ENCODE data around the gene ADRA2B. TPM values are rescaled to one million over a fixed set of nuclear protein-coding genes. Genes with fewer than 3 reads are reported as not detected.

Gene ADRA2B
- total RNA-seq, 1 experiment from 2014 or later: not detected

DNA sequence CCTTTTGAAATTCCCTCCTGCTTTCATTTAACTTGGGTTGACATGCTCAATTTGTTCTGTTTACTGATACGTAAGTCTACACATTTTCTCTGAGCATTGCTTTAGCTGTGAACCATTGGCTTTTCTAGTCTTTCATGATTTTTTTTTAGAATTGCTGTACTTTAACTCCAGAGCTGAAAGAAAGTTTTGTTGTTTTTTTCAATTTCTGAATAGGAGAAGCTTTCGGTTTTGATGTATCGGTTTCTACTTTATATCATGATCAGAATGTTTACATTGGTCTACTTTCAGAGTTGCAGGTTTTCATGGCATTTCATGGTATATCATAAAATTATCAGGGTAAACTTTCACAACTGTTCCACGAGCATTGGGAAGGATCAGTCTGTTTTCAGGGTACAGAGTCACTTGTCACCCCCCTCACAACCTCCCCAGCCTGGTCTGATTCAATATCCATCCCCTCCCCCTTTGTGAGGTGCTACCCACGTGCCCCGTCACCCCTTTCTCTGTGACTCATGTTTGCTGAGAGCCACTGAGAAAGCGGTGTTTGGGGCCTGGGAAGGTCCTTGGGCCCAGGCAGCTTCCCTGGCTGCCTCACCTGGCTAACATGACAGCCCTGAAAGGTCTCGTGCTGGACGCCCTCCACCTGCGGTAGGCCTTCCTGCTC lies 14.9 kb upstream of the ADRA2B start:
- no peak for DNase-seq (ENCODE audit: low spot score)
- Histone ChIP-seq H3K4me3 (ENCODE audit: low read depth, low read length, poor library complexity, severe bottlenecking) (no peak overlapping the region), H3K4me1 (ENCODE audit: insufficient read depth, low read length, poor library complexity, severe bottlenecking) (no peaks in the 10 kb centered on the region), H3K36me3 (ENCODE audit: insufficient read depth, low read length, poor library complexity, severe bottlenecking) (no peaks in the 10 kb centered on the region), H3K9me3 (ENCODE audit: low read depth, low read length, poor library complexity, severe bottlenecking) (no peaks in the 10 kb centered on the region), H3K27ac (ENCODE audit: low read depth, low read length, poor library complexity, severe bottlenecking) (no peak overlapping the region), H3K27me3 (replicated peaks; ENCODE audit: insufficient read depth, low read depth, low read length, poor library complexity) (peaks cover 3% of the 10 kb centered on the region)
- TF ChIP-seq, protein P1, sequence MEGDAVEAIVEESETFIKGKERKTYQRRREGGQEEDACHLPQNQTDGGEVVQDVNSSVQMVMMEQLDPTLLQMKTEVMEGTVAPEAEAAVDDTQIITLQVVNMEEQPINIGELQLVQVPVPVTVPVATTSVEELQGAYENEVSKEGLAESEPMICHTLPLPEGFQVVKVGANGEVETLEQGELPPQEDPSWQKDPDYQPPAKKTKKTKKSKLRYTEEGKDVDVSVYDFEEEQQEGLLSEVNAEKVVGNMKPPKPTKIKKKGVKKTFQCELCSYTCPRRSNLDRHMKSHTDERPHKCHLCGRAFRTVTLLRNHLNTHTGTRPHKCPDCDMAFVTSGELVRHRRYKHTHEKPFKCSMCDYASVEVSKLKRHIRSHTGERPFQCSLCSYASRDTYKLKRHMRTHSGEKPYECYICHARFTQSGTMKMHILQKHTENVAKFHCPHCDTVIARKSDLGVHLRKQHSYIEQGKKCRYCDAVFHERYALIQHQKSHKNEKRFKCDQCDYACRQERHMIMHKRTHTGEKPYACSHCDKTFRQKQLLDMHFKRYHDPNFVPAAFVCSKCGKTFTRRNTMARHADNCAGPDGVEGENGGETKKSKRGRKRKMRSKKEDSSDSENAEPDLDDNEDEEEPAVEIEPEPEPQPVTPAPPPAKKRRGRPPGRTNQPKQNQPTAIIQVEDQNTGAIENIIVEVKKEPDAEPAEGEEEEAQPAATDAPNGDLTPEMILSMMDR (conservative IDR thresholded peaks at IDR 0.05; ENCODE audit: low read depth, low read length): no peak
- TF ChIP-seq EZH2 (IDR thresholded peaks at IDR 0.05; ENCODE audit: borderline replicate concordance, low read depth, low read length, poor library complexity, severe bottlenecking): no peak
- CTCF ChIA-PET: no interaction called here
- no TSS peak for BruUV-seq (replicated peaks)
- intact Hi-C loops (cut with micrococcal nuclease; ENCODE audit: unreplicated experiment): loop anchor here (5.0 kb wide), 1 partner anchor 376 kb away; the partner anchor contains the start of gene NEURL3
- POLR2A ChIA-PET (ENCODE audit: low non-redundant PET): no interaction called here

DNA sequence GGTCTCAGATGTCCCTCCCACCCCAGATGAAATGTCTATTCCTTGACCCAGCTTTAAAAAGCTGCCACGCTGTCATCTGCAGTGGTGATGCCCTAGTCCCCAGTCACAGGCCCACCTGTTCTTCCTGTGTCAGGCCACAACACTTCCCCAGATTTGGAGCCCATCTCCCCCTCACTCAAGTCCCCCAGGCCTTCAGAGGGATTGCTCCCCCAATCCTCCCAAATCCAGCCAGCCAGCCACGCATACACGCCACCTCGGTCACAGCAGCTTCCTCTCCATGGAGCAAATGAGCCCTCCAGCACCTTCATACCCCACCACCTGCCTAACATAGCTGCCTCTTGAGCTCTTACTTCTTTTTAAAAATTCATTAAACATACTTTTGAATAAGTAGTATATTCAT lies 14.1 kb upstream of the ADRA2B start:
- H3K27me3 ChIP-seq (replicated peaks; ENCODE audit: insufficient read depth, low read depth, low read length, poor library complexity): peaks cover 3% of the 10 kb centered on the region
- no peaks in the 10 kb centered on the region for H3K36me3 ChIP-seq (ENCODE audit: insufficient read depth, low read length, poor library complexity, severe bottlenecking)
- H3K4me3 ChIP-seq (ENCODE audit: low read depth, low read length, poor library complexity, severe bottlenecking): no peak overlapping the region
- no peak for TF ChIP-seq EZH2 (IDR thresholded peaks at IDR 0.05; ENCODE audit: borderline replicate concordance, low read depth, low read length, poor library complexity, severe bottlenecking)
- TF ChIP-seq, protein P1 (conservative IDR thresholded peaks at IDR 0.05; ENCODE audit: low read depth, low read length): no peak
- intact Hi-C loops (cut with micrococcal nuclease; ENCODE audit: unreplicated experiment): loop anchor here (5.0 kb wide), 1 partner anchor 377 kb away; the partner anchor contains the start of gene NEURL3
- ChIA-PET CTCF (no interaction called here), POLR2A (ENCODE audit: low non-redundant PET) (no interaction called here)
- no peaks in the 10 kb centered on the region for H3K4me1 ChIP-seq (ENCODE audit: insufficient read depth, low read length, poor library complexity, severe bottlenecking)
- H3K9me3 ChIP-seq (ENCODE audit: low read depth, low read length, poor library complexity, severe bottlenecking): no peaks in the 10 kb centered on the region
- H3K27ac ChIP-seq (ENCODE audit: low read depth, low read length, poor library complexity, severe bottlenecking): no peak overlapping the region
- no peak for DNase-seq (ENCODE audit: low spot score)
- no TSS peak for BruUV-seq (replicated peaks)

DNA sequence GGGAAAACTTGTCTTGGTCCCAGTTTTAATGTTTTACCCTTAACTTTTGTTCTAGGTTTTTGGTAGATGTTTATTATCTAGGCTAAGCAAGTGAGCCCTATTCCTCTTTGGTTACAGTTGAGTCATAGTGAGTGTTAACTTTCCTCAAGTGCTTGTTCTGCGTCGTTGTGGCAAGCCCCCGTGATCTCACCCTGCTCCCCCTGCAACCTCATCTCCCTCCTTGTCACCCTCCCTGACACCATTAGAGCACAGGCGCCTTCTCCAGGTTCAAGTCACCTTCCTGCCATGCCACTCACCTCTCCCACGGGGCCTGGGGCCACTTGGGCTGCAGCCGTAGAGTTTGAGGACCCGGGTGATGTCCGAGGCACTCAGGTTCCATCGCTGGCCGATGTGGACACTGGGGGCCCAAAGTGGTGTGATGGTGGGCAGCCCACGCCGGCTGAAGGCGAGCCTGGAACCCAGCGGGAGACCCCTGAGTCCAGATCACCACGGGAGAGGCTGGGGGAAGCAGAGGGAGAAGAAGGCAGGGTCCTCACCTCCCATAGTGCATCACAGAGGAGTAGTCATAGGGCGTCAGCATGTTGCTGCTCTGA lies 13.3 kb upstream of the ADRA2B start:
- H3K9me3 ChIP-seq (ENCODE audit: low read depth, low read length, poor library complexity, severe bottlenecking): no peaks in the 10 kb centered on the region
- no peak for DNase-seq (ENCODE audit: low spot score)
- intact Hi-C loops (cut with micrococcal nuclease; ENCODE audit: unreplicated experiment): loop anchor here (5.0 kb wide), 1 partner anchor 378 kb away; the partner anchor contains the start of gene NEURL3
- BruUV-seq (replicated peaks): no TSS peak
- ChIA-PET CTCF (no interaction called here), POLR2A (ENCODE audit: low non-redundant PET) (no interaction called here)
- TF ChIP-seq, protein P1 (conservative IDR thresholded peaks at IDR 0.05; ENCODE audit: low read depth, low read length): no peak
- no peak for TF ChIP-seq EZH2 (IDR thresholded peaks at IDR 0.05; ENCODE audit: borderline replicate concordance, low read depth, low read length, poor library complexity, severe bottlenecking)
- peaks cover 3% of the 10 kb centered on the region for H3K27me3 ChIP-seq (replicated peaks; ENCODE audit: insufficient read depth, low read depth, low read length, poor library complexity)
- H3K4me3 ChIP-seq (ENCODE audit: low read depth, low read length, poor library complexity, severe bottlenecking): no peak overlapping the region
- no peaks in the 10 kb centered on the region for H3K36me3 ChIP-seq (ENCODE audit: insufficient read depth, low read length, poor library complexity, severe bottlenecking)
- H3K4me1 ChIP-seq (ENCODE audit: insufficient read depth, low read length, poor library complexity, severe bottlenecking): no peaks in the 10 kb centered on the region
- no peak overlapping the region for H3K27ac ChIP-seq (ENCODE audit: low read depth, low read length, poor library complexity, severe bottlenecking)
